Dermis microvascular lymphatic vessel endothelial cell (primary cell): ENCODE data around the gene TP73. TPM values are rescaled to one million over a fixed set of nuclear protein-coding genes. Genes with fewer than 3 reads are reported as not detected.

Experiments used
- DNase-seq, 2 donors: peaks; one replicate each; pipeline versions ENCODE4 v3.0.0 to v3.0.0-alpha.2; 2010; ENCODE audit warnings: low read depth in 2 of 2
- total RNA-seq: library from RNA; depleted of rRNA; stranded (reverse); fragments of >200 nt; gene quantifications from 2 replicates; pipeline ENCODE4 v1.2.1, GENCODE V29; 2014

Gene TP73
- total RNA-seq, 1 donor from 2014 or later = not detected

DNA sequence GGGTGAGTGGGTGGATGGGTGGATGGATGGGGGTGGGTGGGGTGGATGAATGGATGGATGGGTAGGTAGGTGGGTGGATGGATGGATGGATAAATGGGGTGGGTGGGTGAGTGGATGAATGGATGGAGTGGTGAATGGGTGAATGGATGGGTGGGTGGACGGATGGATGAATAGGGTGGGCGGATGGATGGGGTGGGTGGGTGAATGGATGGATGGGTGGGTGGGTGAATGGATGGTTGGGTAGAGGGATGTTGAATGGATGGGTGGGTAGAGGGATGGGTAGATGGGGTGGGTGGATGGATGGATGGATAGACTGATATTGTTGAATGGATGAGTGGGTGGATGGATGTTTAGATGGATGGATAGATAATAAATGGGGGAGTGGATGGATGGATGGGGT, 73.0 kb downstream of the TP73 start:
- DNase-seq = no peak

DNA sequence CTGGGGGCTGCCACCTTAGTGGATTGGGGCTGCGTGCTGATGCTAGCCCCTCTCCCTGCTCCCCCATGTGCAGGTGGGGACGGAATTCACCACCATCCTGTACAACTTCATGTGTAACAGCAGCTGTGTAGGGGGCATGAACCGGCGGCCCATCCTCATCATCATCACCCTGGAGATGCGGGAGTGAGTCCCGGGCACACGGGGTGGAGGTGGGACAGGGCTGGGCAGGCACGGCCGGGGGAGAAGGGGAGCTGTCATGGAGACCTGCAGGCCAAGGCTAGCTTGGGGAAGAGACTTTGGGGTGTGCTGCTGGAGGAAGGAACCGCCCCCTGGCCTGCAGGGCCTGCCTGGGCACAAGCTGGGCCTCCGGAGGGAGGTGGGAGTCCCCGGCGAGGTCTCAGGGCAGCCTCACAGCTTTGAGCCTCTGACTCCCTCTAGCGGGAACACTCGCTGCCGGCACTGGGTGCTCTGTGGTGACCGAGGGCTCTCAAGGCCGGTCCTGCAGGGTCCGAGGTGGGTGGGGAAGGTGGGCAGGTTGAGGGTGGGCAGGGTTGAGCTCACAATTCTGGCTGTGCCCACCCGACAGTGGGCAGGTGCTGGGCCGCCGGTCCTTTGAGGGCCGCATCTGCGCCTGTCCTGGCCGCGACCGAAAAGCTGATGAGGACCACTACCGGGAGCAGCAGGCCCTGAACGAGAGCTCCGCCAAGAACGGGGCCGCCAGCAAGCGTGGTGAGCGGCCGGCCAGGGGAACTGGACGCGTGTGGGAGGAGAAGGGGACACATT, 74.9 kb downstream of the TP73 start:
- DNase-seq = peak in 1 of 2 donors; percentile 36

DNA sequence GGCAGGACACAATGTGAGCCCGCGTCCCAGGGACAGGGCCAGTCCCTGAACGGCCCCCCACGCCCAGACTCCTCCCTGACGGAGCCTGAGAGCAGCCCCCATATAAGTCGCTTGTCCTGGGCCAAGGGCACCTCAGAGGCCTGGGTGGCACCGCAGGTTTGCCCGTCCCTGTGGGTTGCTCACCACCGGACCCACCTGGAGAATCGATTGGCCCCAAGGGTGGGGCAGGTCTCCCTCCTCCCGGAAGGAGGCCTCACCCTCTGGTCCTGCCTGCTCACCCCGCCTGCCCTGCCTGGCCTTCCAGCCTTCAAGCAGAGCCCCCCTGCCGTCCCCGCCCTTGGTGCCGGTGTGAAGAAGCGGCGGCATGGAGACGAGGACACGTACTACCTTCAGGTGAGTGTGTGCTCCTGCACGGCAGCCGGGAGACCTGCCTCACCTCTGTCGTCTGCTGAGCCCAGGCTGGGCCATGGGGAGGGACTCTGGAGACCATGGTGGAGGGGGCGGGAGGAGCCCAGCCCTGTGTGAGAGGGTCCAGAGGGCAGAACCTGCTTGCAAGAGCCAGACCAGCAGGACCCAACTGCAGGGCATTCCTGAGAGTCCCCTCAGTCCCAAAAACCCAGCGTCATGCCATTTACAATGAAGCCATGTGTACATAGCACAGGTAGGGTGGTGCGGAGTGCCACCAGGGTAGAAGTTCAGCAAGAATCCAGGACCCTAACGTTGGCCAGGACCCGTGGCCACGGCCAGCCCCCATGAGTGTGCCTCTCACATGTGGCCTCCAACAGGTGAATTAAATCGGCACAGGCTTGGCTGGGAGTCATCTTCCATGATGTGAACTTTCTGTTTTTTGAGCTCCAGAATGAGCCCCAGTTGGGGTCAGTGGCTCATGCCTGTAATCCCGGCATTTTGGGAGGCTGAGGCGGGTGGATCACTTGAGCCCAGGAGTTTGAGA, 75.8 kb downstream of the TP73 start:
- no peak for DNase-seq

DNA sequence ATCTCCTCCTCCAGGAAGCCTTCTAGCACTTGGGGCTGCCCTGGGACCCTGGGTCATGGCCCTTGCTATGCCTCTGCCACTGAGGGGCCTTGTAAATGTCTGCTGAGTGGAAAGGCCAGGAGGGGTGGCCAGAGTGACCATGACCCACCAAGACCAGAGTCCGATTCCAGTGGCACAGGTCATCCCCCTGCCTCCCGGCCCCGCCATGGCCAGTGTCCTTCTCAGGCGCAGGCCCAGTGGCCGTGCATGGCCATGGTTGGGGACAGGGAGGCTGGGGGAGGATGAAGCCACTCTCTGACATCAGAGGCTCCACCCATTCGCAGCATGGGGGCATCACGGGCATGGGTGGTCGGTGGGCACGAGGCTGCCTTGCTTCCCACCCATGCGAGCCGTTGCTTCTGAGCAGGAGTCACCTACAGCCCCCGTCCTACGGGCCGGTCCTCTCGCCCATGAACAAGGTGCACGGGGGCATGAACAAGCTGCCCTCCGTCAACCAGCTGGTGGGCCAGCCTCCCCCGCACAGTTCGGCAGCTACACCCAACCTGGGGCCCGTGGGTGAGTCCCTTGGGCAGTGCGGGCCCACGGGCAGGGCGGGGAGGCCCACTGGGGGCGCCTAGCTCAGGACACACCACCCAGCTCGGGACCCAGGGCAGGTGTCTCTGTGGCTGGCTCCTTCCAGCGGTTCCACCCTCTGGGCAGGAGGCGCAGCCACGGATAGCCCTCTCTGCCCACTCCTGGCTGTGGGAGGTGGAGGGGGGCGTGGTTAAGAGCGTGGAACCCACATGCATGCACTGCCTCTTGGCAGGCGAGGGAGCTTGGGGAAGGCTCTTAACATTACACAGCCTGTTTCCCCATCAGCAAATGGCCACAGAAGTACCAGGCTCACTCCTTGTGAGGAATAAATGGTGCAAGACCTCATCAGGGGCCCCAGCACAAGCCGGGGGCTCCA, 77.6 kb downstream of the TP73 start:
- DNase-seq = no peak

DNA sequence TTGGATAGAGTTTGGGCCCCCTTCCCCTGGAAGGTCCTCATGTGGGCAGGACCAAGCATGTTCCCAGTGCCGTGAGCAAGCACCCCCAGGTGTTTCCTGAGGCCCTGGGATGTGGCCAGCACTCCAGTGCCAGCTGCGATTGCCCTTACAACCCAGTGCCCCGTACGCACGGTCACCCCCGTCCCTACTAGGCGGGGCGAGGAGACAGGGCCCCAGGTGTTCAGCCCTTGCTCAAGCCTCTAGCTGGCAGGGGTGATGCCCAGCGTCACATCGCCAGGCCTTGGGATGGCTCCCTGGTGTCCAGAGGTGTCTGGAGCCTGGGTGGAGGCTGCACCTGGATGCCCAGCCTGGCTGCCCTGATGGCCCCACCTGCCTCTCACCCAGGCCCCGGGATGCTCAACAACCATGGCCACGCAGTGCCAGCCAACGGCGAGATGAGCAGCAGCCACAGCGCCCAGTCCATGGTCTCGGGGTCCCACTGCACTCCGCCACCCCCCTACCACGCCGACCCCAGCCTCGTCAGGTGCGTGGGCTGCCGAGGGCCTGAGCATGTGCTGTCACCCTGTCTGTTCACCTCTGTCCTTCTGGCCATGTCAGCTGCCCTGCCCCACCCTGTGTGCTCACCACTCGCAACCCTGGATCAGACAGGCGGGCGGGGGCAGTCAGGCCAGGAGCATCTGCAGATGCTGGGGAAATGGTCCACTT, 78.4 kb downstream of the TP73 start:
- no peak for DNase-seq

DNA sequence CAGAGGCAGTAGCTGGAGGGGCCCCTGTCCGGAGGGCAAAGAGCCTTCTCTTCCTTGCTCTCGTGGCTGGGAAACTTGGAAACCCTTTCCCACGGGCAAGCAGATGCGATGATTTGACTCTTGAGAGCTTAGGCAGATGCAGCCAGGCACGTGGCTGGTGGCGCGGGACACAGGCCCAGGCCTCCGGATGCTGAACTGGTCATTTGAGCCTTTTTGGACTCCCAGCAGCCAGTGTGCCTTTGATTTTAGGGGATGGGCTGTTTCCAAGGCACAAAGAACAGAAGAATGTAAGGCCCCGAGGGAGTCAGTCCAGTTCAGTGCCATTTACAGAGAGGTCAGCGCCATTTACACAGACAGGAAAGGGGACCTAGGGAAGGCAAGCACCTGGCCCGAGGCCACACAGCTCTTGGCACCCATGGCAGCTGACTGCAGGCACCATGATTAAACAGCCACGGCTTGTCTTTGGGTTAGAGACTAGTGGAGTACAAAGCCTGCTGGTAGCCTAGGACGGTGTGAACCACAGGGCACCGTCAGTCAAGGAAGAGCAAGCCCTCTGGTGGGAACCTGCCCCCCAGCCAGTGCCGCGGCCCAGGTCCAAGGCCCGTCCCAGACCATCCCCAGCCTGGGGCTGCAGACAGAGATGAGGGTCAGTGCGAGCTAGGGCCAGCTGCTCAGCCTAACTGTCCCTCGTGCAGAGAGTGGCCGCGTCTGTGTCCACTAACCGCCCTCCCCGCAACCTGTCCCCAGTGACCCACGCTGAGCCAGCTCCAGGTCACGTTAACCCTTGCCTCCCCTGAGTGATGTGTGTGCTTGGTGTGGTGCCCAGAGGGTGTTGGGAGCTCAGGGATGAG, 79.5 kb downstream of the TP73 start:
- no peak for DNase-seq

DNA sequence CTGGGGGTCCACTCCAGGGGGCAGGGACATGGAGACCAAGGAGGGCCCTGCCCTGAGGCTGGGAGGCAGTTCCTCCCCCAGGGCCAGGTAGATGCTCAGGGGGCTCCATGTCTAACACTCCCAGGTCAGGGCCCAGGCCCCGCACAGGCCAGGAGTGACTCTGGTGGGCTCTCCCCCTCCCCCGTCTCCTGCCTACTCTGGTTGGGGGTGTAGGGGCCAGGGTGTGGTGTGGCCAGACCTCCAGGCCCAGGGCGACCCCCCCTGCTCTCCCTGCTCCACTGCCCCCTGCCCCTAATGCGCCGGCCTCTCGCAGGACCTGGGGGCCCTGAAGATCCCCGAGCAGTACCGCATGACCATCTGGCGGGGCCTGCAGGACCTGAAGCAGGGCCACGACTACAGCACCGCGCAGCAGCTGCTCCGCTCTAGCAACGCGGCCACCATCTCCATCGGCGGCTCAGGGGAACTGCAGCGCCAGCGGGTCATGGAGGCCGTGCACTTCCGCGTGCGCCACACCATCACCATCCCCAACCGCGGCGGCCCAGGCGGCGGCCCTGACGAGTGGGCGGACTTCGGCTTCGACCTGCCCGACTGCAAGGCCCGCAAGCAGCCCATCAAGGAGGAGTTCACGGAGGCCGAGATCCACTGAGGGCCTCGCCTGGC, 80.2 kb downstream of the TP73 start:
- no peak for DNase-seq

DNA sequence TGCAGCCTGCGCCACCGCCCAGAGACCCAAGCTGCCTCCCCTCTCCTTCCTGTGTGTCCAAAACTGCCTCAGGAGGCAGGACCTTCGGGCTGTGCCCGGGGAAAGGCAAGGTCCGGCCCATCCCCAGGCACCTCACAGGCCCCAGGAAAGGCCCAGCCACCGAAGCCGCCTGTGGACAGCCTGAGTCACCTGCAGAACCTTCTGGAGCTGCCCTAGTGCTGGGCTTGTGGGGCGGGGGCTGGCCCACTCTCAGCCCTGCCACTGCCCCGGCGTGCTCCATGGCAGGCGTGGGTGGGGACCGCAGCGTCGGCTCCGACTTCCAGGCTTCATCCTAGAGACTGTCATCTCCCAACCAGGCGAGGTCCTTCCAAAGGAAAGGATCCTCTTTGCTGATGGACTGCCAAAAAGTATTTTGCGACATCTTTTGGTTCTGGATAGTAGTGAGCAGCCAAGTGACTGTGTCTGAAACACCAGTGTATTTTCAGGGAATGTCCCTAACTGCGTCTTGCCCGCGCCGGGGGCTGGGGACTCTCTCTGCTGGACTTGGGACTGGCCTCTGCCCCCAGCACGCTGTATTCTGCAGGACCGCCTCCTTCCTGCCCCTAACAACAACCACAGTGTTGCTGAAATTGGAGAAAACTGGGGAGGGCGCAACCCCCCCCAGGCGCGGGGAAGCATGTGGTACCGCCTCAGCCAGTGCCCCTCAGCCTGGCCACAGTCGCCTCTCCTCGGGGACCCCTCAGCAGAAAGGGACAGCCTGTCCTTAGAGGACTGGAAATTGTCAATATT, 81.0 kb downstream of the TP73 start:
- no peak for DNase-seq

DNA sequence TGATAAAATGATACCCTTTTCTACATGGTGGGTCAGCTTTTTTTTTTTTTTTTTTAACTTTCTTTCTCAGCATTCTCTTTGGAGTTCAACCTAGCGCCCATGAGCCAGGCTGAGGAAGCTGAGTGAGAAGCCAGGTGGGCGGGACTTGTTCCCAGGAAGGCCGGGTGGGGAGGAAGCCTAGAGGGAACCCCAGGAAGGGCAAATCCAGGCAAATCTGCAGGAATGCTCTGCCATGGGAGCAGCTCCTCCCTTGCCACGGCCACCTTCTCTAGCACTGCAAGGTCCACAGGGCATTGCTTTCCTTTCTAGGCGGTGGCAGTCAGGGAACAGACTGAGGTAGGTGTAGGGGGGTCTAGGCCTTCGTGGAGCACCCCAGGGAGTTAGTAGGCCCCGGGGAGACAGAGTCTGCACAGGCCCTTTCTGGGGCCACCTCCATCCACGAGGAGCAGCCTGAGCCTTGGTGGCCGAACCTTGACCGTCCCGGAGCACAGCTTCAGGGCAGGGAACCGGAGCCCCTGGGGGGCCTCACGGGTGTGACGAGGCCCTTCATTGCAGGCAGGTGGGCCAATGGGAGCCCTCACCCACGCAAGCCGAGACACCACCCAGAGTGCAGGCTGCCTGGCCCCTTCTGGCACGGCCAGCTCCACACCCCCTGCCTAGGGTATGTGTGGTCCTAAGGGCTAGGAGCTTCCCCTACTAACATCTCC, 81.7 kb downstream of the TP73 start:
- DNase-seq = no peak

DNA sequence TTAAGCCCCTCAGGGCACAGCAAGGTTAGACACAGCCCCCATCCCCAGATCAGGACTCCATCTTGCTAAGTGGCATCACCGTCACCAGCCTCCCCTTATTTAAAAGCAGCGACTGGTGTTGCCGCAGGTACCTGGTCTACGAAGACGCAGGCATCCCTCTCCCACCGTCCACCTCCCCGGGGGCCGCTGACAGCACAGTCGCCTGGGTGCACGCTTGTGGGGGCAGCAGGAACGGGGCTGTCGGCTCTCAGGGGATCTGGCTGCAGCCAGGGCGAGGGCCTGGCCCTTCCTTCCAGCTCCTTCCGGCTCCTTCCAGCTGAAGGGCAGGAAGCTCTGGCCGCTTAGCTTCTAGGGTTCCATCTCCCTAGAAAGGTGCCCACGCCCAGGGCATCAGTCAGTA, 82.3 kb downstream of the TP73 start:
- DNase-seq = no peak

DNA sequence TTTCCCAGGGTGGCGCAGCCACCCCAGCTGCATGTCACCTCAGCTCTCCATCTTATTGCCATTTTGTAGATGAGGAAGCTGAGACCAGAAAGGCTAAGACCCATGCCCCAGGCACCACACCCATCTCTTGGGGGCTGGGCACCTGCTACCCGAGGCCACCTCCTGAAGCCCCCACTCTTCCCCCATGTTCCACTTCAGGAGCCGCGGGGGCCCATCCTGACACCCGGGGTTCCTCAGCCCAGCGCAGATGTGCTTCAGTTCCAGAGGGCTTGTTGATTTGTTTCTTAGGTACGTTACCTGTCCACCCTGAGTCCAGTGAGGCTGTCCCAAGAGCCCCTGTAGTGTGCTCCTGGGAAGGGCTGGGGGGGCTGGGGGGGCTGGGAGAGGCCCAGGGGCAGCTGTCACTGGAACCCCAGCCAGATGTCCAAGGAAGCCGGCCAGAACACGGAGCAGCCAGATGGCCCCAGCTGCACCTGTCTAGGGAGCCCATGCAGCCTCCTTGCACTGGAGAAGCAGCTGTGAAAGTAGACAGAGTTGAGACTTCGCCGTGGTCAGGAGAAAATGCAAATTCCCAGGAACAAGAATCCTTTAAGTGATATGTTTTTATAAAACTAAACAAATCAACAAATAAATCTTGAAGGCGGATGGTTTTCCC, 82.8 kb downstream of the TP73 start:
- DNase-seq = no peak

DNA sequence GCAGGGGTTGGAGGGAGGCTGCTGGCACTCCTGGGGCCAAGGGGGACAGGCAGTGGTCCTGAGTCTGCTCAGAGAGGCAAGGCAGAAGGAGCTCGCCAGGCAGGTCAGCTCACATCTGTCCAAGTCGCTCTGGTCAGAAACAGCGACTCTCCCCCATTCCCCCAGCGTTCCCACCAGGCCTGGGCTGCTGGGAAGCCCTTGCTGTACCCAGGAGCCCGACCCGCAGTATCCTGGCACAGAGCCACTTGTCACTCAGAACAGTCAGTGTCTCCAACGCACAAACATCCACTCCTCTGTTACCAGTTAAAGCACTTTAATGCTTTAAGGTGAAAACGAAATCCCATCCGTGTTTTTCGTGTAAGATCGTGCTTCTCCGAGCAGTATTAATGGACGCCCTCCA, 83.4 kb downstream of the TP73 start:
- no peak for DNase-seq

DNA sequence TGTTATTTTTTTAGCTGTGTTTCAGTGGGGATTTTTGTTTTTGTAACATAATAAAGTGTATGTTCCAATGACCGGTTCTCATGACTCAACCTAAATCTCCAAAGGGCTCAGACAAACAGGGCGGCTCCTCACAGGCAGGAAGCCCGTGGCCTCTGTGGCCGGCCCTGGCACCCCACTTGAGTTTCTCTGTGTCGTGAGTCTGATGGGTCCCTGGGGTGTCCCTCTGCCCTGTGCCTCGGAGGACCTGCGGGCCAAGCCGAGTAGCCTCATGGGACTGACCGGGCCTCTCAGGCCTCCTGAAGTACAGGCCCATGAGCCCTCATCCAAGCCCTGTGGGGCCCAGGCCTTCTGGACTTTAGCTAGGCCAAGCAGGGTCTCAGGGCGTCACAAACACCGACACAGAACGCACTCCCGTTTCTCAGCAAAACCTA, 83.8 kb downstream of the TP73 start:
- DNase-seq = no peak

DNA sequence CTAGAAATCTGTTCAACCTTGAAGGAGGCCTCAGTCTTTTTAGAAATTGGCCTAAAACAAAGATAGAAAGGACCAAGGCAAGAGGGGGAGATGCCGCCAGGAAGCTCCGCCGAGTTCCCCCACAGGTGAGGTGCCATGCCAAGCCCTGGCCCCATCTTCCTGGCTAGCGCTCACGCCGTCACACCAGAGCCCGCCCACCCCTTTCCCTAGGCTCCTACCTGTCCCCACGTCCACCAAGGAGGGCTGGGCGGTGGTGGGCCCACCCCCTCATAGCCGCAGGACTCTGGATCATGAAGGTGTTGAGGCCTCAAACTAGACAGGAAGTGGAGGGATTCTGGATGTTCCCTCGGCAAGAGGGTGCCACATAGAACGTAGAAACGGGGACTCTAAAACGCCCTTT, 84.4 kb downstream of the TP73 start:
- DNase-seq = no peak

DNA sequence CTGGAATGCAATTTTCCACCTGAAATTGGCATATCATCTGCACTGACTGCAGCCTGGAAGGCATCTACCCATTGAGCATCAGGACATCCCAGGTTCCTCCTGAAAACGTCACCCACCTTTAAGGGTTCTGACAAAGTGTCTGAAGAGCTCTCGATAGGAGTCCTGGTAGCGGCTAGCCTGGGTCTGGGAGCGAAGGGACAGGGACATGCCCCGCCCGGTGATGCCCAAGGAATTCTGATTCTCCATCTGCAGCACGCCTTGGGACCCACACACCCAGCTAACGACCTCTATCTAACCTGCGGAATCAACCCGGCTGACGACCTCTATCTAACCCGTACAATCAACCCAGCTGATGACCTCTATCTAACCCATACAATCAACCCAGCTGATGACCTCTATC, 86.6 kb downstream of the TP73 start:
- DNase-seq = no peak

DNA sequence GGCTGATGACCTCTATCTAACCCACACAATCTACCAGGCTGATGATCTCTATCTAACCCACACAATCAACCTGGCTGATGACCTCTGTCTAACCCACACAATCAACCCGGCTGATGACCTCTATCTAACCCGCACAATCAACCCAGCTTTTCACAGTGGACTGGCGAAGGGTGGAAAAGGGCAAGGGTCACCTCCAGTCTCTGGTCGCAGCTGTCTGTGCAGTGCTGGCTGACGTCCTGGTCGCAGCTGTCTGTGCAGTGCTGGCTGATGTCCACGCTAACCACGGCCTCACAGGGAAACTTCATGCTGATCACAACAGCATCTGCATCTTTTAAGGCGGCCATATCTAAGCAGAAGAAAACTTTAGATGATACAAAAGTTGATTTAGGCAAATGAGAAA, 87.7 kb downstream of the TP73 start:
- no peak for DNase-seq

DNA sequence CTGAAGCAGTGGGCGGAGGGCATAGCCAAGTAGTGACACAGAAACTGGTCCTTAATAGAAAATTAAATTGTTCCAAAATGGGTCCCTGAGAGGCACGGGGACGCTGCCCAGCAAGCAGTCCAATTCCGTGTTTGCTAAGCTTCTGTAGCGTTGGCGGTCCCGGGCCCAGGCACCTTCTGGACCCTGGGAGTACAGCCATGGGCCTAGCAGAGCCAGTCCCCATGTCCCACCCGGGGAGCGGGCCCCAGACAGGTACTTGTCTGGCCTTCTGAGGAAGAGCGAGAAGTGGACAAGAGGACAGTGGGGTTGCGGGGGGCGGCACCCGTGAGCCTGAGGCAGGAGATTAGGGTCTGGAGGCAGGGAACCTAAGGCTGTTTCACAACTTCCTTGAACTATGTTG, 88.4 kb downstream of the TP73 start:
- no peak for DNase-seq
